OCI-LY7 (cell line): ENCODE results near the gene NPBWR2. TPM values are rescaled to one million over a fixed set of nuclear protein-coding genes. Genes with fewer than 3 reads are reported as not detected.

ENCODE experiments used
- BruUV-seq: library from RNA; stranded (reverse); fragments of 400-500 nt; replicated peaks from 2 replicates; lab custom pipeline; 2021; lab: Mats Ljungman, UMichigan
- CTCF ChIA-PET: fragments of 300-600 bp; sonication (Branson Sonifier 250); formaldehyde crosslinking; loops from one replicate; lab custom pipeline; 2022; ENCODE audit warnings: antibody characterized with exemption; ENCODE audit not compliant: unreplicated experiment; lab: Charles Lee
- POLR2A ChIA-PET: fragments of 300-600 bp; sonication (Branson Sonifier 250); formaldehyde crosslinking; loops from one replicate; lab custom pipeline; 2022; ENCODE audit warnings: antibody characterized with exemption; lab: Charles Lee
- DNase-seq: peaks from one replicate; pipeline ENCODE4 v3.0.0-alpha.2; 2015; ENCODE audit warnings: low spot score
- H2AFZ ChIP-seq: fragments of 200-600 bp; sonication (generic), shearing (Covaris generic); 2 replicates; pipeline ENCODE4 v1.6.1; 2014; ENCODE audit warnings: mild to moderate bottlenecking, antibody characterized with exemption, low read length, moderate library complexity
- H3K27ac ChIP-seq: fragments of 200-600 bp; sonication (generic); 2 replicates; pipeline ENCODE4 v1.5.1; 2014; ENCODE audit warnings: mixed run types, low read depth, mild to moderate bottlenecking, moderate library complexity, low read length, inconsistent platforms; ENCODE audit not compliant: poor library complexity, severe bottlenecking
- H3K36me3 ChIP-seq: fragments of 200-600 bp; sonication (generic); 2 replicates; pipeline ENCODE4 v1.6.1; 2014; ENCODE audit warnings: mild to moderate bottlenecking, antibody characterized with exemption, low read length, moderate library complexity, mixed read lengths; ENCODE audit not compliant: insufficient read depth
- H3K4me1 ChIP-seq: fragments of 200-600 bp; sonication (generic); 2 replicates; pipeline ENCODE4 v1.5.1; 2014; ENCODE audit warnings: mild to moderate bottlenecking, low read length; ENCODE audit not compliant: insufficient read depth, poor library complexity, severe bottlenecking
- H3K4me2 ChIP-seq: fragments of 200-600 bp; sonication (generic); 2 replicates; pipeline ENCODE4 v1.6.1; 2014; ENCODE audit warnings: mild to moderate bottlenecking, low read length
- H3K4me3 ChIP-seq: fragments of 200-600 bp; sonication (generic); 2 replicates; pipeline ENCODE4 v1.5.1; 2014; ENCODE audit warnings: mild to moderate bottlenecking, low read depth, low read length; ENCODE audit not compliant: poor library complexity, severe bottlenecking
- H3K79me2 ChIP-seq: fragments of 200-600 bp; sonication (generic); 2 replicates; pipeline ENCODE4 v1.6.1; 2016; ENCODE audit warnings: low read depth, mild to moderate bottlenecking, low read length, moderate library complexity, mixed read lengths; ENCODE audit not compliant: insufficient read depth
- H3K9me2 ChIP-seq: fragments of 200-600 bp; sonication (generic); 2 replicates; pipeline ENCODE4 v1.6.1; 2016; ENCODE audit warnings: mild to moderate bottlenecking, low read length, mixed read lengths; ENCODE audit not compliant: insufficient read depth
- H3K9me3 ChIP-seq: fragments of 200-600 bp; sonication (generic); 2 replicates; pipeline ENCODE4 v1.6.1; 2014; ENCODE audit warnings: mild to moderate bottlenecking, mixed run types, low read length, mixed read lengths
- H4K20me1 ChIP-seq: fragments of 200-600 bp; sonication (generic); 2 replicates; pipeline ENCODE4 v1.6.1; 2014; ENCODE audit warnings: mild to moderate bottlenecking, antibody characterized with exemption, low read length, moderate library complexity, mixed read lengths; ENCODE audit not compliant: insufficient read depth
- CTCF ChIP-seq: fragments of 200-600 bp; sonication (generic); conservative IDR thresholded peaks from 2 replicates; pipeline ENCODE4 v1.5.1; 2014; ENCODE audit warnings: mild to moderate bottlenecking, antibody characterized with exemption, low read length, moderate library complexity, mixed read lengths
- EZH2phosphoT487 ChIP-seq: fragments of 200-600 bp; sonication (generic); IDR thresholded peaks from 2 replicates; pipeline ENCODE4 v1.6.1; 2018; ENCODE audit warnings: low read depth, borderline replicate concordance, mild to moderate bottlenecking, mixed run types, antibody characterized with exemption, low read length, moderate library complexity, mixed read lengths
- intact Hi-C: fragments of 100-400 bp; cut with micrococcal nuclease; formaldehyde crosslinking; loops from one replicate; pipeline ENCODE4 v1.10.0; 2022; ENCODE audit not compliant: unreplicated experiment
- total RNA-seq, 2 experiments: library from RNA; depleted of rRNA in 1 of 2; stranded (reverse); fragments of >200 nt in 1 of 2; shearing (Covaris generic) in 1 of 2; gene quantifications; 2 replicates each; pipeline ENCODE4 v1.2.3, GENCODE V29; 2014 to 2022

NPBWR2 gene
- total RNA-seq, 2 experiments from 2014 or later = not detected

GRCh38 chr20:64084685-64085152, 22.6 kb downstream of the NPBWR2 start:
- Histone ChIP-seq H3K9me2 (no peaks in the 10 kb centered on the region), H3K27ac (no peak overlapping the region), H4K20me1 (no peaks in the 10 kb centered on the region), H2AFZ (no peak overlapping the region), H3K4me3 (no peak overlapping the region), H3K79me2 (no peaks in the 10 kb centered on the region), H3K9me3 (no peaks in the 10 kb centered on the region), H3K4me1 (peaks cover 19% of the 10 kb centered on the region), H3K4me2 (no peak overlapping the region), H3K36me3 (no peaks in the 10 kb centered on the region)
- DNase-seq = no peak
- CTCF ChIA-PET = no interaction called here
- intact Hi-C loops = no loop called here
- POLR2A ChIA-PET = no interaction called here
- no TSS peak for BruUV-seq
- TF ChIP-seq CTCF (no peak), EZH2phosphoT487 (no peak)

- no peak within 1 kb of the TSS for H2AFZ ChIP-seq
- CTCF ChIA-PET = interaction anchor here (0.6 kb wide), 1 partner anchor 132 kb away, joined by 3 read pairs; no protein-coding TSS in a partner anchor
- no peaks in the 10 kb centered on the region for H3K36me3 ChIP-seq
- no peaks in the 10 kb centered on the region for H4K20me1 ChIP-seq
- peak within 1 kb of the TSS; percentile 45 for H3K4me3 ChIP-seq
- DNase-seq = no peak
- peaks cover under 1% of the 10 kb centered on the region; the same call in 1 of the 2 replicates for H3K79me2 ChIP-seq
- peaks cover 19% of the 10 kb centered on the region for H3K4me1 ChIP-seq
- H3K27ac ChIP-seq = no peak within 1 kb of the TSS
- no peaks in the 10 kb centered on the region for H3K9me3 ChIP-seq
- POLR2A ChIA-PET = no interaction called here
- TF ChIP-seq CTCF (peak; percentile 34; the same call in 1 of the 2 replicates), EZH2phosphoT487 (no peak)
- no TSS peak for BruUV-seq
- no peaks in the 10 kb centered on the region for H3K9me2 ChIP-seq
- peak within 1 kb of the TSS; percentile 72 for H3K4me2 ChIP-seq
- intact Hi-C loops = loop anchor here (1.0 kb wide), 2 partner anchors 30 to 36 kb away; no protein-coding TSS in a partner anchor
Observed at GRCh38 chr20:64083804-64084684, 23.3 kb downstream of the NPBWR2 start, which contains the start of gene LKAAEAR1. LKAAEAR1 (minus strand) TSS chr20:64084398; CDS start chr20:64084219, 179 bp downstream.
